ENCODE measurements around the gene GMIP.

The GMIP gene

GRCh38 chr19:19656451-19657396 is 13.3 kb upstream of the GMIP start:
- no peak for DNase-seq

DNA sequence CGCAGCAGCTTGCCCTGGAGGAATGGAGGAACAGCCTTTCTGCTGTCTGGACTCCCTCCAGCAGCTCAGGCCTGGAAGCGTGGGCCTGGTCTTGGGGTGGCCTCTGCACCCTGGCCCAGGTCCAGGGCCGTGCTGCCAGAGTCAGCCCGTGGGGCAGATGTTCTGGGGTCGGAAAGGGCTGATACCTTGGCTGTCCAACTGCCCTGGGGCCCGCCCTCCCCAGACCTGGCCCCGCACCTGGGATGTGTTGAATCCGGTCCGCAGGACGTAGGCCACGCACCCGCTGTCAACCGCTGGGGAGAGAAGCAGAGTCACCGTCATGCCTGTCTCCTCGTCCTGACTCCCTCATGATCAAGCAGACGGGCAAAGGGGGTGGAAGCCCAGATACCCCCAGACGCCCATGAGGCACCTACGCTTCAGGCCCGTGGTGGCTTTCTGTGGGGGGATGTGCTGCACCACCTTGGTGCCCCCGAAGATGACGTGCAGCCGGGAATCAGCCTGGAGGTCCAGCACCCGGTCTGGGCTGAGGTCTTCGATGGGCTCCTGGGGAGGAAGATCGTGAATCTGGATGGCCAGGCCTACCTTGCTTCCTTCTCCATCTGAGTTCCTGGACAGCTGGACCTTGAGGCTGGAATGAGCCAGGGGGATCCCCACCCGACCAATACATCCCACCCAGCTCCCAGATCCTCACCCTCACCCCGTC is 12.3 kb upstream of the GMIP start:
- no peak for DNase-seq

DNA sequence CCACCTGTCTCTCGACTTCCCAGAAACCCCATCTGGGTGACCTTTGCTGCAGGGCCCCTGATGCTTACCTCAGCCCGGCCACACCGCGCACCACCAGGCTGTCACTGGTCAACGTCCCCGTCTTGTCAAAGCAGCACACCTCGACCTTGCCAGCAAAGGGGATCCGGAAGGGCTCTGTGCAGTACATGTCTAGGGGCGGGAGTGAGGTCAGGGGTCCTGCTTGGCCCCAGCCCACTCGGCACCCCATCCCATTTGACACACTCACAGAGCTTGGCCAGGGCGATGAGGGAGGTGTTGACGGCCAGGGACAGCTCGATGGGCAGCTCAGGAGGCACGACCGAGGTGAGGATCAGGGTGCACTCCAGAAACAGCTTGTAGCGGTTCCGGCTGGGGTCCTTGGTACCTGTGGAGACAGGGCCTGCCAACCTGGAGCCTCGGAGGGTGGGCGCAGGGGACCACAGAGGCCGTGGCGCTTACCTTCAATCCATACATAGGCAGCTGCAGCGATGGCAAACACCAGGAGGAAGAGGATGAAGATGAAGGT is 11.7 kb upstream of the GMIP start:
- no peak for DNase-seq

GRCh38 chr19:19654441-19654840 is 11.0 kb upstream of the GMIP start:
- no peak for DNase-seq

GRCh38 chr19:19653597-19654147 is 10.2 kb upstream of the GMIP start:
- no peak for DNase-seq

DNA sequence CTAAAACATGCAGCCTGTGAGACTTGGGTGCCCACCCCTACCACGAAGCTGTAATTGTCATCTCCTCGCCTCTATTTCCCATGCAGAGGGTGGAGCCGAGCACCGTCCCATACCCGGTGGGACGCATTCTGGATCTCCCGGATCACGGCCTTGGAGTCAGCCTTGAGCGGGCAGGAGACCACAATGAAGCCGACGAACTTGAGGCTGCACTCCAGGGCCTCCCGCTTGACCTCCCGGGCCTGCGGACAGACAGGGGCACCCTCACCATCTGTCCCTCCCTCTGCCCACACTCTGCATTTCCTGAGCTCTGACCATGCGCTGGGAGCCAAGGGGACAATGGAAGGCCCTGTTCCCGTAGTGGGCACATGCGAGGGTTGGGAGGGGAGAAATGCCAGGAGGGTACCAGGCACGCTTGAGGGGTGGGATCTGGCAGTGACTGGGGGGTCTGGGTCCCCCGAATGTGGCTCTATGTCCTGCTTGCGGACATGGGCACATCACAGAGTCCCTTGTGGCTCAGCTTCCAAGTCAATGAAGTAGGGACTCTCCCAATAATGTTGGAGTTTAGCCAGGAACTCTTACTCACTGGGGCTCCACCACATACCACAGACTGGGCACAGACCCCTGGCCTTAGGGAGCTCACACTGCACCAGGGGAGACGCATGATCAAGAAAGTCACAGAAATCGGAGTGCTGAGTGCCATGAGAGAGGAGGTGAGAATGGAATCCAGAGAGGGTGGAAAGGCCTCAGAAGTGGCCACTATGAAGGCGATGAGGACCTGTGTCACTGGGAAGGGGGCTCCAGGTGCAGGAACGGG is 9.2 kb upstream of the GMIP start:
- no peak for DNase-seq

DNA sequence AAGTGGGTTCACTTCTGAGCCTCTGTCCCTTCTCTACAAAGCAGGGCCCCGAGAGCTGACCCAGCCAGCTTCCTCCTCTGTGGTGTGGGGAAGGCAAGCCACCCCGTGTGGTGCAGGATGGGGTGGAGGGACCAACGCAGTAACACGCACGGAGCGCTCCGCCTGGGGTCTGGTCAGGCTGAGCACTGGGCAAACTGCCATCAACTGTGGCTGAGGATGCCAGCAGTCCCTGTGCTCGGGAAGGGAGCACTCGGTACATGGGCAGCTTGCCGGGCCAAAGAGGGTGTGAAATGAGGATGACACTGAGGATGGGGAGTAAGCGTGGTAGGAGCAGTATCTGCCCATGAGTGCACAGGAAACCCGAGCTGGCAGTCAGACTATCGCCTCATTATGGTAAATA is 7.6 kb upstream of the GMIP start:
- DNase-seq: no peak

- DNase-seq: no peak
Measured at GRCh38 chr19:19650331-19650730, 6.9 kb upstream of the GMIP start.

DNA sequence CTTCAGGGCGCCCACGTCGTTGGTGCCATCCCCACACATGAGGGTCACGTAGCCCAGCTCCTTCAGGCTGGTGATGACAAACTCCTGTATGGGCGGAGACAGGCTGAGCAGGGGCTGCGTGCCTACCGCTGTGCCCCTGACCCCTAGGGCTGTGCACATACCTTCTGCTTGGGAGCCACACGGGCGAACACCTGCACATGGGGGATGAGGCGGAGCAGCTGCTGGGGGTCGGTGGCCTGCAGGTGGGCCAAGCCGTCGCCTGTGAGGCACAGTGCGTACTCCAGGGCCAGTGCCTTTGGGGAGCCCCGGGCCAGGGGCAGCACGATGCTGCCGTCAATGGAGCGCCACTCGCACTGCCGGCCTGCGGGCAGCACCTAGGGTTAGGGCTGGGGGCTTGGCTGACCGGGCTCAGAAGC is 6.1 kb upstream of the GMIP start:
- no peak for DNase-seq

- no peak for DNase-seq
Measured at GRCh38 chr19:19649155-19649554, 5.7 kb upstream of the GMIP start.

DNA sequence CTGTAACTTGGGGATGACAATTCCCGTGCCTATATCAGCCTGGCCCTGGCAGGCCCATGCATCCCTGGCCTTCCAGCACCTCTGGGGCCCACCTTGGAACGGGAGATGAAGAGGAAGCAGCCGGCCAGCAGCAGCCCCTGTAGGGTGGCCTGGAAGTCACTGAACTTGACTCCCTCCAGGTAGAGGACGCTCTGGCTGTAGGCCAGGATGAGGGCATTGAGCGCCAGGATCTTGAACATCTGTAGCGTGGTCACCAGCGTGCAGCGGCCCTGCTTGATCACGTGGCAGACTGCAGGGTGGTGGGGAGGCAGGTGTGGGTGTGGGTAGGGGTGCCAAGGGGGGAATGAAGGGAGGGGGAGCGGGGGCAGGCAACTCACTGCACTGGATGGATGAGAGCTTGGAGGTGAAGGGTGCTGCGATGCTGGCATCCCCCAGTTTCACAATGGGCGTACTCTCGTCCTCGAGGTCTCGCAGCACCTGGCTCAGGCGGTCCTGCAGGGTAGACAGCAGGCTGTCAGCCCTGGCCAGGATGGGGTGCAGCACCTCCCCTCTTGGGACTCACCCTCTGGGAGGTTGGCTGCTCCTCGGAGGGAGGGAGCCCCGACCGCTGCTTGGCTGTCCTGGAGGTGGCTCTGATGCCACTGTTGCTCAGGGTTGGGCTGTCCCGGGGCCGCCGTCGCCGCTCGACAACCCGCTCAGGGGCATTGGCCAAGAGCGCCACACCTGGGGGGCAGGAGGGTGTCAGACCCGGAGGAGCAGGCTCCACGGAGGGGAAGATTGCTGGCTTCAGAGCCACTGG is 3.8 kb upstream of the GMIP start:
- DNase-seq: no peak

DNA sequence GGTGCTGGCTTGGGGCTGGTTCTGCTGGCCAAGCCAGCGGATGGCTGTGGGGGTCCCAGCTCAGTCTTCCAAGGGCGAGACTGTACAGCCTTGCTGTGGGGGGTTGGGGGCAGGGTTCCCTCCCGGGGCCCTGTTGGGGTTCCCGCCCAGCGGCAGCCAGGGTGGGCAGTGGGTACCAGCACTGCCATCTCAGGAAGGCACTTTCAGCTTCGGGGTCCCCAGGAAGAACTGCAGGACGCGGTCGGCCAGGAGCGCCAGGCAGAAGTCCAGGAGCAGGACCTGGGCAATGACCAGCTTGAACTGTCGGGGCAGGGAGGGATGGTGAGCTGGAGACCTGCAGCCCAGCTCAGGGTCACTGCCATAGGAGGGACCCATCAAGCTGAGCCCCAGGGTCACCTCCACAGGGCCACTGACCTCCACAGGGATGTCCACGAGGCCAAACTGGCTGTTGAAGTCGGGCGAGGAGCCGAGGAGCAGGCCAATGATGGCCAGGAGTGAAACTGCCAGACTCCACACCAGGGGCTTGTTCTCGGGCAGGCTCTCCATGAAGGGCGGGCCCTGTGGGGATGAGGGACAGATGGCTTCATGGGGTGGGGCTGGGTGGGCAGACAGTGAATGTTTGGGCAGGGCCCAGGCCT is 1.9 kb upstream of the GMIP start:
- no peak for DNase-seq

DNA sequence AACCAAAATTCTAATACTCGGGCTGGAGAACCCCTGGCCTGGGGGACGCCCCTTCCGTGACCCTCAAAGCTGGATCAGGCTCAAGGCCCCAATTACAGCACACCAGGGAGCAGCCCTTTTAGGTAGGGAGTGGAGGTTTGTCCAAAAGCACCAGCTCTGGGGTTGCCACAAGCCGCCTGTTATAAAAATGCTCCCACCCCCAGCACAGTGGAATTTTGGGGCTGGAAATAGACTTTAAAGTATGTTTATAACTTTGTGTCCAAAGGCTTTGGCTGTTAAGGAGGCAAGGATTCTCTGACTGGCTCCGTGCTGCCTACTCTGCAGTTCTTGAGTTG is 564 bp upstream of the GMIP start:
- no peak for DNase-seq

DNA sequence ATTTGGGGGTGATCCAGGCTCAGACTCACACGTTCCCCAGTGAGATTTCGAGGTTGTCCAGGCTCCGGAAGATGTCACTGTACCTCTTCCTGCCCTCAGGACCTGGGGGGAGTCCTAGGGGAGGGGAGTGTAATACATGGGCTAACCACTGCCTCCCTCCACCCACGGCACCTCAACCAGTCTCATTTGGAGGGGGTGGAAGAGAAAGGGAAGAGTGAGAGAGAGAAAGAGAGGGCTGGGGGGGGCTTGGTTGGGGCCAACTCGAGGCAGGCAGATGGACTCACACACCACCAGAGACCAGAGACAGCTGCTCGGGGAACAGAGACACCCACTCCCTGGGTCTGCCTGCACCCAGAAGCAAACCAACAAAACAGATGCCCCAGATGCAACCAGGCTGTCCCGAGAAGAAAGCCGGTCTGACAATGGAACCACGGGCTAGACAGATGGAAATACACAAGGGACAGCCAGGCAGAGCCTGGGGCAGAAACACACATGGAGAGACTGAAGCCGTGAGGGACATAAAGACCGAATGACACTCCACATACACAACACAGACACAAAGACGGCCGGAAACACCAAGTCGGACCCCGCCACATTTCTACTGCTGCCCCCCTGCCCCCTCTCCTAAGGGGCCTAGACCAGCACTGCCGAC is 825 bp downstream of the GMIP start:
- DNase-seq: no peak

GRCh38 chr19:19637523-19638251 is 5.8 kb downstream of the GMIP start:
- DNase-seq: no peak

DNA sequence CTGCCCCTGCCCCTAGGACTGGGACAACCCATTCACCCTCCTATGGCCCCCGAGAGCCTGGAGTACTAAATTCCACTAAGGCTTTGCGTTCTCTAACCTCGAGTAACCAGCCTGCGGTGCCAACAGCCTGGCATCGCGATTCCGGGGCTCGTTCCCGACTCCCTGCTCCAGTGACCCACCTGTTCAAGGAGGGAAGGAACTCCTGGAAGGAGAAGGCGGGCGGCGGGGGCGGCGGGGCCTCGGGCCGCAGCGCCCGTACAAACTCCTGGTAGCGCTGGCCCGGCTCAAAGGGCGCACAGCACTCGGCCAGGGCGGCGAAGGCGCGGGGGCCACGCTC is 6.3 kb downstream of the GMIP start:
- no peak for DNase-seq

DNA sequence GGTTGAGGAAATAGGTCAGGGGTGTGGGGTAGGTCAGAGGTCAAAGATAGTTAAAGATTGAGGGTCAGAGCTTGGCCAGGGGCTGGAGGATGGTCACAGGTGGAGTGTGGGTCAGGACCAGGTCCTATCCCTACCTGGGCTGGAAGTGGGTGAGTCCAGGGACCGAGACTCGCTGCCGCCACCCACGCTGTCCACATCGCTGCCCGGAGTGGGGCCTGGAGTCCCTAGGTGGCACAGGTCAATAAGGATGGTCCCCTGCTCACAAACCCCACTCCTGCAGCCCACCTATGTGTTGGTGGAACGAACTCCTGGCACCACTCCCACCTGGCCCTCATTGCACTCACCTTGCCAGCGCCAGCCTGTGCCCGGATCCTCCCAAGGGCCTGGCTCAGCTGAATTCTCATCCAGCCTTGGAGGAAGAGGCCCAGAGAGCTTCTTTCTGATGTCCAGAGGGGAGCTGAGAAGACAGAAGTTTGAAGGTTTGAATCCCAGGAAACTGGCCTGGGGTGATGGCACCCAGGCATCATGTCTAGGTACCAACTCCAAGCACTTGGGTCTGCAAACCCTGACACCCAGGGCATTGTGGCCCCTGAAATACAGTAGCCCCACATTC is 6.8 kb downstream of the GMIP start:
- DNase-seq: no peak

DNA sequence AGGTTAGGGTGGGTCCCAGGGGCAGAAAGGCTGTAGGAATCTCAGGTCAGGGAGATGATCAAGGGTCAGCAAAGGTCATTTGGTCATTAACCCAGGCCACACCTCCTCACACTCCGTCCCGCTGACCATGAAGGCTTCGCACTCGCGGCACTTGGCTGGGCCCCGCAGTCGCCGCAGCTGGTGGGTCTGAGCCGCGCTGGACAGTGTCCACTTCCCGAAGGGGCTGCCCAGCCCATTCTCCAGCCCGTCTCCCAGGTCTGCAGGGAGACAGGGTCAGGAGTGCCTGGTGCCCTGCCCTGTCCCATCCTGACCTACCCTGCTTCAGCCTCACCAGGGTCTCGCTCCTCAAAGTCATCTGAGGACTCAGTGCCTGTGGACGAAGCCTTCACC is 8.1 kb downstream of the GMIP start:
- no peak for DNase-seq

- DNase-seq: no peak
Measured at GRCh38 chr19:19634516-19635312, 8.7 kb downstream of the GMIP start.
